HepG2 (cell line): ENCODE results near the gene LIN28B. TPM values are rescaled to one million over a fixed set of nuclear protein-coding genes. Genes with fewer than 3 reads are reported as not detected.

Source experiments
- ARID3A ChIP-seq: IDR thresholded peaks from 2 replicates; pipeline ENCODE4 v1.6.1; 2012; ENCODE audit warnings: low read depth, low read length, improper control_type of control experiment
- ATF2 ChIP-seq: sonication (generic); formaldehyde crosslinking; IDR thresholded peaks from 2 replicates; pipeline ENCODE4 v1.4.0; 2020; ENCODE audit warnings: missing genetic modification reagents
- CEBPG ChIP-seq: IDR thresholded peaks from 2 replicates; pipeline ENCODE4 v1.6.1; 2016
- DNMT3B ChIP-seq: conservative IDR thresholded peaks from 2 replicates; pipeline ENCODE4 v1.6.1; 2016; ENCODE audit warnings: missing biosample characterization, control low read depth
- ELF3 ChIP-seq: IDR thresholded peaks from 2 replicates; pipeline ENCODE4 v1.6.1; 2016; ENCODE audit warnings: missing genetic modification reagents, missing compliant biosample characterization
- FOXO4 ChIP-seq: sonication (generic); formaldehyde crosslinking; conservative IDR thresholded peaks from 2 replicates; pipeline ENCODE4 v1.8.1; 2023; ENCODE audit warnings: missing genetic modification reagents
- HNF4G ChIP-seq, 2 experiments: sonication (generic) in 1 of 2; formaldehyde crosslinking in 1 of 2; IDR thresholded peaks; 2 replicates each; pipeline versions ENCODE4 v1.4.0 to v1.6.1; 2011 to 2020; ENCODE audit warnings: borderline replicate concordance in 2 of 2, low read depth in 2 of 2, mild to moderate bottlenecking in 2 of 2, low read length in 1 of 2, missing genetic modification reagents in 1 of 2, moderate library complexity in 1 of 2
- ISL2 ChIP-seq: sonication (generic); formaldehyde crosslinking; IDR thresholded peaks from 2 replicates; pipeline ENCODE4 v1.5.0; 2020; ENCODE audit warnings: missing genetic modification reagents
- MLX ChIP-seq: IDR thresholded peaks from 2 replicates; pipeline ENCODE4 v1.6.1; 2016
- RERE ChIP-seq: IDR thresholded peaks from 2 replicates; pipeline ENCODE4 v1.6.1; 2016; ENCODE audit warnings: low read depth, missing genetic modification reagents, missing compliant biosample characterization
- TARDBP ChIP-seq: sonication (generic); formaldehyde crosslinking; IDR thresholded peaks from 2 replicates; pipeline ENCODE4 v1.8.0; 2022; ENCODE audit warnings: mild to moderate bottlenecking, missing genetic modification reagents
- TBL1XR1 ChIP-seq: fragments of 150-350 bp; IDR thresholded peaks from 2 replicates; pipeline ENCODE4 v1.6.1; 2014; ENCODE audit warnings: borderline replicate concordance, low read length; ENCODE audit not compliant: partially characterized antibody
- TBX3 ChIP-seq: fragments of 450-650 bp; IDR thresholded peaks from 2 replicates; pipeline ENCODE4 v1.6.1; 2017; ENCODE audit warnings: antibody characterized with exemption, mild to moderate bottlenecking, inconsistent platforms, borderline replicate concordance
- TCF7L2 ChIP-seq: IDR thresholded peaks from 2 replicates; pipeline ENCODE4 v1.6.1; 2011; ENCODE audit warnings: mild to moderate bottlenecking, low read depth, low read length, moderate library complexity
- TOPORS ChIP-seq: sonication (generic); formaldehyde crosslinking; IDR thresholded peaks from 2 replicates; pipeline ENCODE4 v1.8.0; 2023; ENCODE audit warnings: mild to moderate bottlenecking, missing genetic modification reagents
- ZFP62 ChIP-seq: sonication (generic); formaldehyde crosslinking; IDR thresholded peaks from 2 replicates; pipeline ENCODE4 v1.4.0; 2020; ENCODE audit warnings: missing genetic modification reagents
- ZNF331 ChIP-seq: sonication (generic); formaldehyde crosslinking; IDR thresholded peaks from 2 replicates; pipeline ENCODE4 v1.4.0; 2020; ENCODE audit warnings: missing genetic modification reagents
- ZNF414 ChIP-seq: sonication (generic); formaldehyde crosslinking; IDR thresholded peaks from 2 replicates; pipeline ENCODE4 v1.5.0; 2020; ENCODE audit warnings: missing genetic modification reagents
- ZNF589 ChIP-seq: sonication (generic); formaldehyde crosslinking; conservative IDR thresholded peaks from 2 replicates; pipeline ENCODE4 v1.8.0; 2022; ENCODE audit warnings: mild to moderate bottlenecking, moderate library complexity, missing genetic modification reagents
- polyA plus RNA-seq, 8 experiments: library from polyadenylated mRNA; depleted of rRNA in 3 of 8; stranded (reverse) in 7 of 8; unstranded in 1 of 8; fragments of >200 nt; fragmentation: Illumina TruSeq in 4 of 8; extraction: Trizol in 4 of 8; gene quantifications; 2 replicates each; pipeline versions ENCODE4 v1.2.1 to v1.2.3, GENCODE V29; 2011 to 2016; ENCODE audit warnings: low read depth in 4 of 8, missing spikeins in 1 of 8, mixed read lengths in 1 of 8; ENCODE audit not compliant: insufficient read depth in 1 of 8
- total RNA-seq, 5 experiments: library from RNA; depleted of rRNA; stranded (reverse); fragments of >200 nt; fragmentation: Illumina TruSeq; extraction: Trizol; gene quantifications; 2 replicates each; pipeline ENCODE4 v1.2.3, GENCODE V29; 2016; ENCODE audit warnings: low read depth in 1 of 5

The LIN28B gene
- total and polyA plus RNA-seq, 2 of the 13 experiments (the other 11 are each of a cell fraction or from before 2014, with no cell fraction given), result 14.5 to 56.8 TPM

GRCh38 chr6:105066233-105066632 is 109.3 kb downstream of the LIN28B start (continued):
- peak; percentile 79 for TF ChIP-seq TCF7L2
- no peak for TF ChIP-seq DNMT3B (CRISPR knock-in tag)
- TF ChIP-seq ZFP62 (CRISPR knock-in tag), result no peak
- TF ChIP-seq TARDBP (CRISPR knock-in tag), result peak; percentile 33; the same call in 1 of the 2 replicates
- TF ChIP-seq TBL1XR1, result no peak
- TF ChIP-seq ZNF331 (CRISPR knock-in tag), result peak; percentile 31; the same call in 1 of the 2 replicates
- peak; percentile 93 for TF ChIP-seq ARID3A
- 0 out of 2 replicates have a peak, but pooled peaks have one; percentile 17 for TF ChIP-seq MLX (CRISPR knock-in tag)
- no peak for TF ChIP-seq ZNF589 (CRISPR knock-in tag)
- peak; percentile 73 for TF ChIP-seq RERE (CRISPR knock-in tag)
- no peak for TF ChIP-seq ZNF414
- no peak for TF ChIP-seq ATF2 (CRISPR knock-in tag)
- peak; percentile 97 for TF ChIP-seq ISL2 (CRISPR knock-in tag)
- peak; percentile 35; the same call in 1 of the 2 replicates for TF ChIP-seq ELF3 (CRISPR knock-in tag)
- TF ChIP-seq CEBPG (CRISPR knock-in tag), result peak; percentile 31; the same call in 1 of the 2 replicates
- TF ChIP-seq TBX3, result 0 out of 2 replicates have a peak, but pooled peaks have one; percentile 22
- no peak for TF ChIP-seq TOPORS (CRISPR knock-in tag)
- no peak for TF ChIP-seq FOXO4 (CRISPR knock-in tag)
- peak; percentile 69 for TF ChIP-seq HNF4G (IDR thresholded peaks at IDR 0.05; ENCODE audit: borderline replicate concordance, low read depth, low read length)
- TF ChIP-seq HNF4G (CRISPR knock-in tag; IDR thresholded peaks at IDR 0.05; ENCODE audit: borderline replicate concordance, low read depth), result no peak
